Esophagus squamous epithelium (tissue), 5 donors: ENCODE measurements around the gene METTL6. TPM values are rescaled to one million over a fixed set of nuclear protein-coding genes. Genes with fewer than 3 reads are reported as not detected.
"Not testable (repeated sequence)": the region's sequence is repeated elsewhere in the genome, so short reads cannot be mapped to it uniquely, and the experiment has no call there.

Experiments used
- DNase-seq: peaks from one replicate; lab custom pipeline; 2025; lab: John Stamatoyannopoulos, UW
- H3K27ac ChIP-seq, 4 donors: fragments of 200-600 bp; sonication (generic); one replicate each; pipeline ENCODE4 v1.5.1; 2016 to 2019; ENCODE audit warnings: mild to moderate bottlenecking in 1 of 4
- H3K27me3 ChIP-seq, 4 donors: fragments of 200-600 bp; sonication (generic); 1 replicate in 3 of 4; 2 replicates in 1 of 4; pipeline versions ENCODE4 v1.5.1 to v1.6.0; 2017 to 2021; ENCODE audit warnings: antibody characterized with exemption in 1 of 4
- H3K36me3 ChIP-seq, 3 donors: fragments of 200-600 bp; sonication (generic); one replicate each; pipeline ENCODE4 v1.5.1; 2016 to 2019
- H3K4me1 ChIP-seq, 3 donors: fragments of 200-600 bp; sonication (generic); one replicate each; pipeline ENCODE4 v1.5.1; 2017 to 2019
- H3K4me3 ChIP-seq, 4 donors: fragments of 200-600 bp; sonication (generic); 1 replicate in 3 of 4; 2 replicates in 1 of 4; pipeline ENCODE4 v1.5.1; 2016 to 2019; ENCODE audit warnings: mild to moderate bottlenecking in 2 of 4, moderate library complexity in 1 of 4
- H3K9me3 ChIP-seq, 3 donors: fragments of 200-600 bp; sonication (generic); one replicate each; pipeline ENCODE4 v1.5.1; 2016 to 2019
- POLR2A ChIP-seq, 4 donors: fragments of 450-650 bp; IDR thresholded peaks; one replicate each; pipeline ENCODE4 v1.6.1; 2017; ENCODE audit warnings: antibody characterized with exemption in 4 of 4, mild to moderate bottlenecking in 4 of 4, moderate library complexity in 3 of 4
- WGBS, 2 donors: methylation state at CpG; one replicate each; pipeline ENCODE4 v1.1.5; 2018; 5-methylcytosine and 5-hydroxymethylcytosine counted together
- intact Hi-C: fragments of 100-400 bp; cut with DNase I; formaldehyde crosslinking; loops from one replicate; pipeline ENCODE4 v1.15.0; 2022
- total RNA-seq, 4 donors: library from RNA; depleted of rRNA; stranded (reverse); fragments of >200 nt; gene quantifications; one replicate each; pipeline ENCODE4 v1.1.0, GENCODE V29; 2016
- TF ChIP-seq, protein P1 (sequence below), 6 experiments: fragments of 450-650 bp in 4 of 6; fragments of 200-600 bp in 2 of 6; sonication (generic) in 2 of 6; IDR thresholded peaks; one replicate each; pipeline ENCODE4 v1.5.1; 2016 to 2019; ENCODE audit warnings: antibody characterized with exemption in 6 of 6, mild to moderate bottlenecking in 4 of 6, moderate library complexity in 4 of 6
- donor health status: DM: yes; HTN: yes; CAD: no.

METTL6 gene
- total RNA-seq, 4 donors from 2014 or later: 5.8 to 16.4 (median 12.9) TPM

DNA sequence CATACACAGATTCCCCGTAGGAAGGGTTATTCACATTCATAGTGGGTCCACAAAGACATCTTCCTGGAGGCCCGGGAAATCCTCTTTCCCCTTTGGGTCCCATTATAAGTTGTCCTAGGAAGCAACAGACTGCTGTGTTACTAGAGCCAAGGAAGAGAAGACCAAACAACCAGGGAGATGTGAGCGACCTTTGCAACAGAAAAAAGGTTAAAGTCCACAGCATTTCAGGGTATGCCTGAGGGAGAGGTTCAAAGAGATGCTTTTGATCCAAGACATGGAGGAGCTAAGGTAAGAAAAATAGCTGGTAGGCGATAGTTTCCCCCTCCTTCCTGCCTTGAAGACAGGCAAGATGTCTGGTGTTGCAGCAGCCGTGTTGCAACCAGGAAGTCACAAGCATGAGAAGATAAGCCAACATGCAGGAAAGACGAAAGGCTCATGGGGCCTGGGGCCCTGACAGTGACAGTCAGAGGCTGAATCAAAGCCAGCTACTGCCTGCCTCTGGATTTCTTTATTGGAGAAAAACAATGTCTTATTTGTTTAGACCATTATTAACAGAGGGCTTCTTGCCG lies 31.0 kb upstream of the METTL6 start:
- TF ChIP-seq, protein P1, sequence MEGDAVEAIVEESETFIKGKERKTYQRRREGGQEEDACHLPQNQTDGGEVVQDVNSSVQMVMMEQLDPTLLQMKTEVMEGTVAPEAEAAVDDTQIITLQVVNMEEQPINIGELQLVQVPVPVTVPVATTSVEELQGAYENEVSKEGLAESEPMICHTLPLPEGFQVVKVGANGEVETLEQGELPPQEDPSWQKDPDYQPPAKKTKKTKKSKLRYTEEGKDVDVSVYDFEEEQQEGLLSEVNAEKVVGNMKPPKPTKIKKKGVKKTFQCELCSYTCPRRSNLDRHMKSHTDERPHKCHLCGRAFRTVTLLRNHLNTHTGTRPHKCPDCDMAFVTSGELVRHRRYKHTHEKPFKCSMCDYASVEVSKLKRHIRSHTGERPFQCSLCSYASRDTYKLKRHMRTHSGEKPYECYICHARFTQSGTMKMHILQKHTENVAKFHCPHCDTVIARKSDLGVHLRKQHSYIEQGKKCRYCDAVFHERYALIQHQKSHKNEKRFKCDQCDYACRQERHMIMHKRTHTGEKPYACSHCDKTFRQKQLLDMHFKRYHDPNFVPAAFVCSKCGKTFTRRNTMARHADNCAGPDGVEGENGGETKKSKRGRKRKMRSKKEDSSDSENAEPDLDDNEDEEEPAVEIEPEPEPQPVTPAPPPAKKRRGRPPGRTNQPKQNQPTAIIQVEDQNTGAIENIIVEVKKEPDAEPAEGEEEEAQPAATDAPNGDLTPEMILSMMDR (IDR thresholded peaks at IDR 0.05): no peak
- TF ChIP-seq POLR2A (IDR thresholded peaks at IDR 0.05): no peak
- Histone ChIP-seq H3K27ac (no peak overlapping the region), H3K4me1 (no peaks in the 10 kb centered on the region), H3K27me3 (no peaks in the 10 kb centered on the region), H3K4me3 (no peak overlapping the region), H3K9me3 (no peaks in the 10 kb centered on the region), H3K36me3 (no peaks in the 10 kb centered on the region)
- WGBS, 2 donors: 79 to 92% methylated on average over 6 to 7 of the region's 7 CpGs
- no peak for DNase-seq
- intact Hi-C loops: no loop called here

DNA sequence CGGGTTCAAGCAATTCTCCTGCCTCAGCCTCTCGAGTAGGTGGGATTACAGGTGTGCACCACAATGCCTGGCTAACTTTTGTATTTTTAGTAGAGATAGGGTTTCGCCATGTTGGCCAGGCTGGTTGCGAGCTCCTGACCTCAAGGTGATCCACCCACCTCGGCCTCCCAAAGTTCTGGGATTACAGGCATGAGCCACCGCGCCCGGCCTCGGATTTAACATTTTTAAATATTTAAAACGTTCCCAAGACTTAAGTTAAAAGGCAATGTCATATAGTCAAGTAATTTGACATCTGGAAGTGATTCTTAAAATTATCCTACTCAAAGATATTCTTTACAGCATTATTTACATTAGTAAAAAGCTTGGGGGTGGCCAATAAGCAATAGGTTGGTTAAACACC lies 29.6 kb upstream of the METTL6 start:
- intact Hi-C loops, H3K4me3 ChIP-seq, H3K27ac ChIP-seq, H3K27me3 ChIP-seq, H3K36me3 ChIP-seq, DNase-seq, H3K9me3 ChIP-seq, H3K4me1 ChIP-seq: not testable (repeated sequence)
- WGBS, 2 donors: 80 to 89% methylated on average over 7 to 10 of the region's 10 CpGs

DNA sequence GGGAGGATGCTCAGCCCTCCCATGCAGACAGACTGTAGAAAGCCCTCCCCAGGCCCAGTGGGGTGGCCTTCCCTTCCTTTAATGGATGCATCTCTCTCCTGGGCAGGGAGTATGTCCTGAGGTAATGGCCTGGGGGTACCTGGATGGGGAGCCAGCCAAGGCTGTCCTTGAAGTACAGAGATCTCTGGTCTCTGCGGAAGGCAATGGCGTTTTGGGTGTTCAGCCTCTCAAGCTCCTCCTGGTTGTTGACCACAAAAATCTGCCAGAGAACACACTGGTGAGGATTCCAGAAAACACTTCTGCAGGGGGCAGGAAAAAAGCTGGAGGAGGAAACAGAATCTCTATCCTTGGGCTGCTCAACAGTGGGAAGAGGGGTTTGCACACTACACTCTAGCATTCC lies 29.0 kb upstream of the METTL6 start:
- intact Hi-C loops: no loop called here

DNA sequence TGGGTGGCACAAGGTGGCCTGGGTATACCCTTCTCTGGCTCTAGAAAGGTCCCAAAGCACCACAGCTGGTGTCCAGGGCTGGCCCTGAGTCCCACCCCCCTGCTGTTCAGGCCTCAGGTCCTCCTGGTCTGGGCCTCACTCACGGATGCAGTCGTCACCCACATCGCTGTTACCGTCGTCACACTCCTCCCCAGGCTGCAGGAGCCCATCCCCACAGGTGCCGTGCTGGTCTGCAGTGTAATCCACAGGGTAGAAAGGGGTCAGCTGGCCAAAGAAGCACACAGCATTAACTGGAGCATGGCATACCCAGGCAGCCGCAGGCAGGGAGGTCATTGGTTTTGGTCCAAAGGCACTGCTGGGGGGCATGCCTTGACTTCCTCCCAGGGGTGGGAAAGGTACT lies 28.4 kb upstream of the METTL6 start:
- peaks cover 0 to 5% (median 0%) of the 10 kb centered on the region in 3 donors for H3K36me3 ChIP-seq
- intact Hi-C loops: no loop called here
- DNase-seq: no peak
- no peaks in the 10 kb centered on the region for H3K27me3 ChIP-seq
- H3K4me1 ChIP-seq: no peaks in the 10 kb centered on the region
- no peak overlapping the region for H3K4me3 ChIP-seq
- TF ChIP-seq, protein P1 (IDR thresholded peaks at IDR 0.05): no peak
- no peak for TF ChIP-seq POLR2A (IDR thresholded peaks at IDR 0.05)
- H3K27ac ChIP-seq: no peak overlapping the region
- WGBS, 2 donors: 88% methylated on average over 4 of the region's 7 CpGs; no CpG with 5 or more reads in 1 of the 2 donors
- H3K9me3 ChIP-seq: no peaks in the 10 kb centered on the region

More for the DNA sequence above, 29.0 kb upstream of the METTL6 start:
- no peak for DNase-seq
- no peaks in the 10 kb centered on the region for H3K27me3 ChIP-seq
- no peaks in the 10 kb centered on the region for H3K9me3 ChIP-seq
- 85 to 92% methylated on average over 2 of the region's 2 CpGs for WGBS, 2 donors
- H3K27ac ChIP-seq: no peak overlapping the region
- no peaks in the 10 kb centered on the region for H3K4me1 ChIP-seq
- no peak overlapping the region for H3K4me3 ChIP-seq
- TF ChIP-seq POLR2A (IDR thresholded peaks at IDR 0.05): no peak
- TF ChIP-seq, protein P1 (IDR thresholded peaks at IDR 0.05): no peak
- no peaks in the 10 kb centered on the region for H3K36me3 ChIP-seq

DNA sequence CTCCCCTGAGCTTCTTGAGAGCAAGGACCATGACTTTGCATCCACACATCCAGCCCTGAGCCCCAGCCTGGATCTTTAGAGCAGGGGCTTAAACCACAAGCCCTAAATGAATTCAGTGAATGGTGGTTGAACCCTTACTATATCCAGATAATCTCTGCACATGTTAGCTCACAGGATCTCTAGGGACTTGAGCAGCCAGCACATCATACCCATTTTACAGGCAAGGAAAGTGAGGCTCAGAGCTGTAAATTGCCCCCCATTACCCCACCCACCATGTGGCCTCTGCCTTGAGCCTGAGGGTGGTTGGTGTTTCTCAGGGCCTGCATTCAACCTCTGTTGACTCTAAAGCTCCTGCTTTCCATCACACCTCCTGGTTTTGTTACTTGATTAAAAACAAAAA lies 27.6 kb upstream of the METTL6 start:
- intact Hi-C loops: no loop called here
- H3K27me3 ChIP-seq: no peaks in the 10 kb centered on the region
- DNase-seq: no peak
- H3K27ac ChIP-seq: no peak overlapping the region
- TF ChIP-seq, protein P1 (IDR thresholded peaks at IDR 0.05): no peak
- TF ChIP-seq POLR2A (IDR thresholded peaks at IDR 0.05): no peak
- H3K4me3 ChIP-seq: no peak overlapping the region
- H3K9me3 ChIP-seq: no peaks in the 10 kb centered on the region
- H3K36me3 ChIP-seq: peaks cover 0 to 5% (median 0%) of the 10 kb centered on the region in 3 donors
- H3K4me1 ChIP-seq: no peaks in the 10 kb centered on the region
